B cell (primary cell): Measurements from ENCODE around the gene PDCD11. TPM values are rescaled to one million over a fixed set of nuclear protein-coding genes. Genes with fewer than 3 reads are reported as not detected.

Experiments used
- ATAC-seq: fragments of 200-7000 bp; cut with Tn5 transposase; one replicate; pipeline ENCODE4 v1.10.0; 2021; ENCODE audit warnings: low read depth, mild to moderate bottlenecking, moderate number of reproducible peaks, moderate library complexity
- CTCF ChIA-PET: fragments of 350-600 bp; sonication (Branson Sonifier 250); formaldehyde crosslinking; loops from one replicate; lab custom pipeline; 2021; ENCODE audit warnings: antibody characterized with exemption, inconsistent platforms; lab: Charles Lee
- POLR2A ChIA-PET: fragments of 350-600 bp; sonication (Branson Sonifier 250); formaldehyde crosslinking; loops from one replicate; lab custom pipeline; 2021; ENCODE audit warnings: antibody characterized with exemption; lab: Charles Lee
- DNase-seq: peaks from one replicate; pipeline ENCODE4 v3.0.0; 2013
- H2AFZ ChIP-seq: 2 replicates; pipeline ENCODE4 v1.6.1; 2012; ENCODE audit warnings: mild to moderate bottlenecking, low read depth, low read length; ENCODE audit not compliant: insufficient read depth, poor library complexity, severe bottlenecking
- H3K27ac ChIP-seq, 2 donors: 1 replicate in 1 of 2; 2 replicates in 1 of 2; pipeline ENCODE4 v1.5.1; 2012 to 2013; ENCODE audit warnings: low read length in 2 of 2, mild to moderate bottlenecking in 2 of 2, moderate library complexity in 1 of 2
- H3K27me3 ChIP-seq, 4 experiments: fragments of 200-600 bp in 1 of 4; sonication (generic) in 1 of 4; replicated peaks in 1 of 4; 1 replicate in 2 of 4; 2 replicates in 2 of 4; pipeline versions ENCODE4 v1.6.1 to v1.7.0; 2013 to 2016; ENCODE audit warnings: low read length in 3 of 4, mild to moderate bottlenecking in 2 of 4, mixed read lengths in 1 of 4, moderate library complexity in 1 of 4; ENCODE audit not compliant: insufficient read depth in 4 of 4, control insufficient read depth in 3 of 4; ENCODE audit errors: control extremely low read depth in 1 of 4
- H3K36me3 ChIP-seq, 2 experiments: replicated peaks in 1 of 2; 1 replicate in 1 of 2; 2 replicates in 1 of 2; pipeline versions ENCODE4 v1.6.1 to v1.7.1; 2013; ENCODE audit warnings: low read length in 1 of 2; ENCODE audit not compliant: insufficient read depth in 2 of 2, control insufficient read depth in 1 of 2; ENCODE audit errors: control extremely low read depth in 1 of 2, extremely low read depth in 1 of 2
- H3K4me1 ChIP-seq, 2 donors: fragments of 200-600 bp in 1 of 2; sonication (generic) in 1 of 2; 1 replicate in 1 of 2; 2 replicates in 1 of 2; pipeline versions ENCODE4 v1.5.1 to v1.6.1; 2013 to 2017; ENCODE audit warnings: low read length in 2 of 2; ENCODE audit not compliant: control insufficient read depth in 2 of 2, insufficient read depth in 2 of 2
- H3K4me2 ChIP-seq: replicated peaks from 2 replicates; pipeline ENCODE3; 2012; ENCODE audit warnings: mild to moderate bottlenecking, low read depth, low read length; ENCODE audit not compliant: poor library complexity, severe bottlenecking
- H3K4me3 ChIP-seq, 5 experiments: fragments of 200-600 bp in 1 of 5; sonication (generic) in 1 of 5; 1 replicate in 3 of 5; 2 replicates in 2 of 5; pipeline versions ENCODE4 v1.5.1 to v1.7.0; 2011 to 2016; ENCODE audit warnings: low read length in 4 of 5, mild to moderate bottlenecking in 4 of 5, low read depth in 2 of 5, control low read depth in 1 of 5, moderate library complexity in 1 of 5; ENCODE audit not compliant: insufficient read depth in 1 of 5; ENCODE audit errors: control extremely low read depth in 1 of 5, extremely low read depth in 1 of 5
- H3K79me2 ChIP-seq: fragments of 200-600 bp; sonication (generic); one replicate; pipeline ENCODE4 v1.6.0; 2016; ENCODE audit warnings: low read length; ENCODE audit not compliant: control insufficient read depth, insufficient read depth
- H3K9ac ChIP-seq: fragments of 200-600 bp; sonication (generic); 2 replicates; pipeline ENCODE4 v1.6.1; 2017; ENCODE audit warnings: mild to moderate bottlenecking, low read length, moderate library complexity
- H3K9me3 ChIP-seq, 3 donors: one replicate each; pipeline versions ENCODE4 v1.6.1 to v1.7.1; 2013; ENCODE audit warnings: low read length in 2 of 3; ENCODE audit not compliant: control insufficient read depth in 2 of 3, insufficient read depth in 1 of 3; ENCODE audit errors: control extremely low read depth in 1 of 3
- H4K20me1 ChIP-seq: 2 replicates; pipeline ENCODE4 v1.6.0; 2012; ENCODE audit warnings: mild to moderate bottlenecking, low read length; ENCODE audit not compliant: insufficient read depth, control insufficient read depth, poor library complexity, severe bottlenecking
- H3K27ac Mint-ChIP-seq: one replicate; pipeline ENCODE4 v1.8.0; 2021; ENCODE audit warnings: mixed read lengths
- H3K27me3 Mint-ChIP-seq: one replicate; pipeline ENCODE4 v1.8.0; 2021; ENCODE audit warnings: mixed read lengths
- H3K4me1 Mint-ChIP-seq: one replicate; pipeline ENCODE4 v1.8.0; 2021; ENCODE audit warnings: mixed read lengths
- H3K4me3 Mint-ChIP-seq: one replicate; pipeline ENCODE4 v1.8.0; 2021; ENCODE audit warnings: mixed read lengths
- H3K9me3 Mint-ChIP-seq: one replicate; pipeline ENCODE4 v1.8.0; 2022; ENCODE audit warnings: mixed read lengths; ENCODE audit not compliant: insufficient read depth
- CTCF ChIP-seq: fragments of 200-600 bp; IDR thresholded peaks from one replicate; pipeline ENCODE4 v1.8.0; 2022; ENCODE audit warnings: antibody characterized with exemption, mild to moderate bottlenecking
- EZH2 ChIP-seq: IDR thresholded peaks from 2 replicates; pipeline ENCODE4 v1.6.1; 2012; ENCODE audit warnings: borderline replicate concordance, low read depth, mild to moderate bottlenecking, moderate library complexity, low read length; ENCODE audit not compliant: insufficient read depth, poor library complexity, severe bottlenecking
- WGBS: methylation state at CpG from one replicate; pipeline ENCODE4 v1.1.5; 2013; ENCODE audit warnings: missing lambda C conversion rate; ENCODE audit not compliant: insufficient coverage; 5-methylcytosine and 5-hydroxymethylcytosine counted together
- intact Hi-C: fragments of 100-400 bp; cut with micrococcal nuclease; formaldehyde crosslinking; loops from one replicate; pipeline ENCODE4 v1.10.0; 2022
- polyA plus RNA-seq: library from polyadenylated mRNA; depleted of rRNA; stranded (reverse); fragments of >200 nt; gene quantifications from 2 replicates; pipeline ENCODE4 v1.2.3, GENCODE V29; 2012
- total RNA-seq, 2 donors: library from RNA; stranded (reverse); fragments of 120-200 nt in 1 of 2; gene quantifications; 1 replicate in 1 of 2; 2 replicates in 1 of 2; pipeline versions ENCODE4 v1.2.3 to v1.2.4, GENCODE V29; 2013 to 2022

Gene PDCD11
- total and polyA plus RNA-seq, 2 donors (not counting 1 experiment from before 2014, with no cell fraction given), result 15.9 to 42.3 TPM

DNA sequence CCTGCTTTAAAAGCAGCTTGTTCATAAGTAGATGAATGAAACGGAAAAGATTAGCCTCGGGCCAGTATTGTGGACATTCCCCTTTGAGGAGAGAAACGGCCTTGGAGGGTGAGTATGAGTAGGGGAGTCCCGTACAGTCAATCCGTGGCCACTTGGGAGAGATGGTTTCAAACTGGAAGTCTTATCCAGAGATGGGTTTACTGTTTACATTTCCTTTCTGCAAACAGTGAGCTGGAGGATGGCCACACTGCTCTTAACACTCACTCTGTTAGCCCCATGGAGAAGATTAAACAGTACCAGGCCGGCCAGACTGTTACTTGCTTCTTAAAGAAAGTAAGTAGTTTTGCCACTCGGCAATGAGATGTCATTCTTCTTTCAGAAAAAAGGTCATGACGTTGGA, 35.5 kb downstream of the PDCD11 start:
- Histone ChIP-seq H3K36me3 (peaks cover 0 to 56% of the 10 kb centered on the region in 2 experiments), H3K9me3 (no peaks in the 10 kb centered on the region), H3K4me1 (no peaks in the 10 kb centered on the region), H3K27me3 (no peaks in the 10 kb centered on the region), H3K79me2 (no peaks in the 10 kb centered on the region), H2AFZ (no peak overlapping the region), H3K9ac (no peak overlapping the region), H3K4me2 (no peak overlapping the region), H3K4me3 (no peak overlapping the region), H3K27ac (no peak overlapping the region), H4K20me1 (no peaks in the 10 kb centered on the region)
- no peaks in the 10 kb centered on the region for H3K9me3 Mint-ChIP-seq
- ChIA-PET POLR2A (no interaction called here), CTCF (interaction anchor here (1.8 kb wide), 1 partner anchor 51 kb away, joined by 4 read pairs; no protein-coding TSS in a partner anchor)
- DNase-seq, result no peak
- no peak overlapping the region for H3K4me3 Mint-ChIP-seq
- ATAC-seq, result no peak
- H3K27ac Mint-ChIP-seq, result no peak overlapping the region
- intact Hi-C loops, result no loop called here
- TF ChIP-seq CTCF, result no peak
- TF ChIP-seq EZH2, result no peak
- no peaks in the 10 kb centered on the region for H3K4me1 Mint-ChIP-seq
- no peaks in the 10 kb centered on the region for H3K27me3 Mint-ChIP-seq
- 95% methylated on average over 8 of the region's 8 CpGs for WGBS

GRCh38 chr10:103433858-103434257, 37.4 kb downstream of the PDCD11 start:
- Histone ChIP-seq H3K4me2 (no peak overlapping the region), H2AFZ (no peak overlapping the region), H3K36me3 (peaks cover 0 to 63% of the 10 kb centered on the region in 2 experiments), H3K27me3 (no peaks in the 10 kb centered on the region), H3K9me3 (no peaks in the 10 kb centered on the region), H3K4me3 (no peak overlapping the region), H4K20me1 (no peaks in the 10 kb centered on the region), H3K27ac (no peak overlapping the region), H3K9ac (no peak overlapping the region), H3K4me1 (no peaks in the 10 kb centered on the region), H3K79me2 (no peaks in the 10 kb centered on the region)
- Mint-ChIP-seq H3K4me3 (no peak overlapping the region), H3K4me1 (no peaks in the 10 kb centered on the region), H3K27me3 (no peaks in the 10 kb centered on the region), H3K9me3 (no peaks in the 10 kb centered on the region), H3K27ac (no peak overlapping the region)
- intact Hi-C loops, result no loop called here
- no peak for ATAC-seq
- ChIA-PET POLR2A (no interaction called here), CTCF (interaction anchor here (0.9 to 1.3 kb wide), 4 partner anchors 8 to 52 kb away, joined by 3 to 4 read pairs (median 3); no protein-coding TSS in a partner anchor)
- no CpG with 5 or more reads among the region's 2 CpGs for WGBS
- DNase-seq, result no peak
- no peak for TF ChIP-seq EZH2
- TF ChIP-seq CTCF, result no peak
